HCT116 (cell line): ENCODE data around the gene NRROS. TPM values are rescaled to one million over a fixed set of nuclear protein-coding genes. Genes with fewer than 3 reads are reported as not detected.

ENCODE experiments used
- ATAC-seq: fragments of 200-7000 bp; cut with Tn5 transposase; 2 replicates; pipeline ENCODE4 v1.9.1; 2020; ENCODE audit warnings: mild to moderate bottlenecking, moderate library complexity
- BruUV-seq: library from RNA; stranded (reverse); fragments of 400-500 nt; replicated peaks from 2 replicates; lab custom pipeline; 2021; lab: Mats Ljungman, UMichigan
- CTCF ChIA-PET: fragments of 300-600 bp; sonication (Branson Sonifier 250); formaldehyde crosslinking; loops from one replicate; lab custom pipeline; 2021; ENCODE audit warnings: antibody characterized with exemption; lab: Charles Lee
- POLR2A ChIA-PET: fragments of 300-600, 350-600 bp; sonication (Branson Sonifier 250); formaldehyde crosslinking; loops from one replicate; lab custom pipeline; 2021; ENCODE audit warnings: antibody characterized with exemption; lab: Charles Lee
- RAD21 ChIA-PET, 2 experiments: fragments of 300-600 bp; sonication (Branson Sonifier 250); formaldehyde crosslinking; loops; one replicate each; lab custom pipeline; 2023; ENCODE audit warnings: low total read pairs in 2 of 2; ENCODE audit not compliant: uncharacterized antibody in 2 of 2, unreplicated experiment in 2 of 2, low non-redundant PET in 1 of 2; lab: Charles Lee
- DNase-seq: peaks from one replicate; pipeline ENCODE4 v3.0.0-alpha.2; 2010; ENCODE audit warnings: low read depth, low spot score
- H2AFZ ChIP-seq: fragments of 200-600 bp; shearing (Covaris generic), sonication (generic); 2 replicates; pipeline ENCODE4 v1.6.1; 2017; ENCODE audit warnings: low read depth, mixed run types, mixed read lengths, antibody characterized with exemption, low read length; ENCODE audit not compliant: poor library complexity, severe bottlenecking
- H3K27ac ChIP-seq: 2 replicates; pipeline ENCODE4 v1.5.1; 2012; ENCODE audit warnings: low read depth, low read length
- H3K27me3 ChIP-seq: fragments of 200-600 bp; sonication (generic); 2 replicates; pipeline ENCODE4 v1.6.1; 2016; ENCODE audit warnings: mixed run types, low read length, mixed read lengths; ENCODE audit not compliant: insufficient read depth
- H3K36me3 ChIP-seq, 2 experiments: fragments of 200-500 bp in 1 of 2; fragments of 200-600 bp in 1 of 2; sonication (Bioruptor generic) in 1 of 2; sonication (generic) in 1 of 2; 2 replicates each; pipeline versions ENCODE4 v1.5.1 to v1.6.1; 2014 to 2016; ENCODE audit warnings: low read length in 2 of 2, inconsistent platforms in 1 of 2, mixed read lengths in 1 of 2, mixed run types in 1 of 2; ENCODE audit not compliant: insufficient read depth in 2 of 2, control insufficient read depth in 1 of 2
- H3K4me1 ChIP-seq, 2 experiments: fragments of 200-600 bp in 1 of 2; sonication (generic) in 1 of 2; 2 replicates each; pipeline versions ENCODE4 v1.5.1 to v1.6.1; 2012 to 2017; ENCODE audit warnings: low read length in 2 of 2, inconsistent platforms in 1 of 2, mild to moderate bottlenecking in 1 of 2, mixed read lengths in 1 of 2, mixed run types in 1 of 2, moderate library complexity in 1 of 2; ENCODE audit not compliant: insufficient read depth in 2 of 2, control insufficient read depth in 1 of 2
- H3K4me2 ChIP-seq: fragments of 200-600 bp; sonication (generic); 2 replicates; pipeline ENCODE4 v1.6.1; 2017; ENCODE audit warnings: mixed run types, low read length, mixed read lengths
- H3K4me3 ChIP-seq, 2 experiments: fragments of 200-600 bp in 1 of 2; sonication (generic) in 1 of 2; replicated peaks in 1 of 2; 2 replicates each; pipeline ENCODE4 v1.5.1; 2011 to 2016; ENCODE audit warnings: low read length in 2 of 2, control low read depth in 1 of 2, low read depth in 1 of 2, mild to moderate bottlenecking in 1 of 2, mixed read lengths in 1 of 2, mixed run types in 1 of 2
- H3K79me2 ChIP-seq: fragments of 200-600 bp; sonication (generic); 2 replicates; pipeline ENCODE4 v1.6.1; 2017; ENCODE audit warnings: mild to moderate bottlenecking, mixed run types, low read length, moderate library complexity, mixed read lengths; ENCODE audit not compliant: insufficient read depth
- H3K9ac ChIP-seq: fragments of 200-600 bp; sonication (generic); 2 replicates; pipeline ENCODE4 v1.6.1; 2016; ENCODE audit warnings: low read length, mixed read lengths
- H3K9me2 ChIP-seq: fragments of 200-600 bp; sonication (generic), shearing (Covaris generic); 2 replicates; pipeline ENCODE4 v1.6.1; 2017; ENCODE audit warnings: mixed run types, mild to moderate bottlenecking, moderate library complexity; ENCODE audit not compliant: insufficient read depth
- H3K9me3 ChIP-seq, 2 experiments: fragments of 200-500 bp in 1 of 2; fragments of 200-600 bp in 1 of 2; sonication (Bioruptor generic) in 1 of 2; sonication (generic) in 1 of 2; 2 replicates each; pipeline ENCODE4 v1.6.1; 2014 to 2017; ENCODE audit warnings: low read length in 2 of 2, mixed read lengths in 2 of 2, inconsistent platforms in 1 of 2, low read depth in 1 of 2, mild to moderate bottlenecking in 1 of 2, mixed run types in 1 of 2, moderate library complexity in 1 of 2; ENCODE audit not compliant: control insufficient read depth in 1 of 2, insufficient read depth in 1 of 2
- H4K20me1 ChIP-seq: fragments of 200-600 bp; sonication (generic), shearing (Covaris generic); 2 replicates; pipeline ENCODE4 v1.6.1; 2017; ENCODE audit warnings: mixed run types, mild to moderate bottlenecking, moderate library complexity; ENCODE audit not compliant: insufficient read depth
- ATF3 ChIP-seq: IDR thresholded peaks from 2 replicates; pipeline ENCODE4 v1.6.1; 2012
- CBX3 ChIP-seq: IDR thresholded peaks from 2 replicates; pipeline ENCODE4 v1.6.1; 2012; ENCODE audit warnings: low read depth
- CEBPB ChIP-seq: IDR thresholded peaks from 2 replicates; pipeline ENCODE4 v1.6.1; 2012; ENCODE audit warnings: low read depth
- EZH2phosphoT487 ChIP-seq: fragments of 200-600 bp; IDR thresholded peaks from 2 replicates; pipeline ENCODE4 v1.6.1; 2018; ENCODE audit warnings: antibody characterized with exemption, borderline replicate concordance
- FOSL1 ChIP-seq: IDR thresholded peaks from 2 replicates; pipeline ENCODE4 v1.6.1; 2012; ENCODE audit warnings: low read depth
- JUND ChIP-seq: IDR thresholded peaks from 2 replicates; pipeline ENCODE4 v1.6.1; 2012
- POLR2A ChIP-seq: IDR thresholded peaks from 2 replicates; pipeline ENCODE4 v1.7.0; 2011; ENCODE audit warnings: borderline replicate concordance; ENCODE audit not compliant: insufficient read depth, insufficient read length; ENCODE audit errors: extremely low read depth
- POLR2AphosphoS5 ChIP-seq: IDR thresholded peaks from 2 replicates; pipeline ENCODE4 v1.6.1; 2011; ENCODE audit warnings: mild to moderate bottlenecking, low read depth, low read length, moderate library complexity
- REST ChIP-seq: IDR thresholded peaks from 2 replicates; pipeline ENCODE4 v1.6.1; 2012; ENCODE audit warnings: low read depth
- TCF7L2 ChIP-seq: IDR thresholded peaks from 2 replicates; pipeline ENCODE4 v1.7.0; 2011; ENCODE audit warnings: borderline replicate concordance, inconsistent platforms; ENCODE audit not compliant: insufficient read depth, insufficient read length; ENCODE audit errors: extremely low read depth
- YY1 ChIP-seq: IDR thresholded peaks from 2 replicates; pipeline ENCODE4 v1.6.1; 2011; ENCODE audit warnings: low read length, low read depth, moderate library complexity, mild to moderate bottlenecking; ENCODE audit not compliant: insufficient replicate concordance; ENCODE audit errors: extremely low read depth
- ZNF274 ChIP-seq: fragments of 200-500 bp; sonication (Bioruptor generic); IDR thresholded peaks from 2 replicates; pipeline ENCODE4 v1.6.1; 2014; ENCODE audit warnings: mild to moderate bottlenecking, low read depth, low read length, inconsistent platforms
- intact Hi-C: fragments of 100-400 bp; cut with micrococcal nuclease; formaldehyde crosslinking; loops from 2 replicates; pipeline ENCODE4 v1.10.0; 2022
- total RNA-seq: library from RNA; stranded (reverse); gene quantifications from one replicate; pipeline ENCODE4 v1.2.1, GENCODE V29; 2021; ENCODE audit not compliant: unreplicated experiment
- TF ChIP-seq, protein P1 (sequence below): IDR thresholded peaks from 2 replicates; pipeline ENCODE4 v1.6.1; 2011; ENCODE audit warnings: mild to moderate bottlenecking, low read length, moderate library complexity; ENCODE audit not compliant: insufficient replicate concordance; ENCODE audit errors: extremely low read depth

NRROS gene
- total RNA-seq, 1 experiment from 2014 or later = 0.12 TPM

DNA sequence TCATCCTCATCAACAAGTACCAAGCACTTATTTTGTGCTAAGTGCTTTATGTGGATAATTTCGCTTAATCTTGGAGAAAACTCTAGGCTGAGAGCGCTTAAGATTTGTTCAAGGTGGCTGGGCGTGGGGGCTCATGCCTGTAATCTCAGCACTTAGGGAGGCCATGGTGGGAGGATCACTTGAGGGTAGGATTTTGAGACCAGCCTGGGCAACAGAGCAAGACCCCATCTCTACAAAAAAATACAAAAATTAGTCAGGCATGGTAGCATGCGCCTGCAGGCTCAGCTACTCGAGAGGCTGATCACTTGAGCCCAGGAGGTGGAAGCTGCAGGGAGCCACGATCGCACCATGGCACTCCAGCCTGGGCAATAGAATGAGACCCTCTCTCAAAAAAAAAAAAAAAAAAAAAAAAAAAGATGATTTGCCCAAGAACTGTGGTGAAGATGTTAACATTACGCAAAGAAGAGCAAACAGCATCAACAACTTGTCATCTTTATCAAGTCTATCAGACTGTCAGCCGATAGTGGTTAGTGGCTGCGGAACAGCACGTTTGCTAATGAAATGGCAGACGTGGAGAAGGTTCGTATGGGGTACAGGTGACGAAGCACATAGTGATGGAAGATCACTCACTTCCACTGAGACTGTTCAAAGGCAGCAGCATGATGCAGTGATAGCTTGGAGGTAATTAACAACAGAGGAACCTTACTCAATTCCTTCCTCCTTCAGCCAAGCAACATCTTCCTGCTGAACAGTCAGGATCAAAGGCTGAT is 27.7 kb downstream of the NRROS start (continued):
- TF ChIP-seq REST = no peak
- TF ChIP-seq CBX3 = no peak
- no peak for TF ChIP-seq EZH2phosphoT487
- no peak for TF ChIP-seq CEBPB
- no peak for TF ChIP-seq POLR2AphosphoS5
- no peak for TF ChIP-seq ZNF274
- TF ChIP-seq ATF3 = no peak
- TF ChIP-seq YY1 = no peak
- TF ChIP-seq FOSL1 = no peak

- no peak overlapping the region for H2AFZ ChIP-seq
- TF ChIP-seq TCF7L2 (no peak), JUND (no peak), POLR2A (no peak)
- TF ChIP-seq, protein P1, sequence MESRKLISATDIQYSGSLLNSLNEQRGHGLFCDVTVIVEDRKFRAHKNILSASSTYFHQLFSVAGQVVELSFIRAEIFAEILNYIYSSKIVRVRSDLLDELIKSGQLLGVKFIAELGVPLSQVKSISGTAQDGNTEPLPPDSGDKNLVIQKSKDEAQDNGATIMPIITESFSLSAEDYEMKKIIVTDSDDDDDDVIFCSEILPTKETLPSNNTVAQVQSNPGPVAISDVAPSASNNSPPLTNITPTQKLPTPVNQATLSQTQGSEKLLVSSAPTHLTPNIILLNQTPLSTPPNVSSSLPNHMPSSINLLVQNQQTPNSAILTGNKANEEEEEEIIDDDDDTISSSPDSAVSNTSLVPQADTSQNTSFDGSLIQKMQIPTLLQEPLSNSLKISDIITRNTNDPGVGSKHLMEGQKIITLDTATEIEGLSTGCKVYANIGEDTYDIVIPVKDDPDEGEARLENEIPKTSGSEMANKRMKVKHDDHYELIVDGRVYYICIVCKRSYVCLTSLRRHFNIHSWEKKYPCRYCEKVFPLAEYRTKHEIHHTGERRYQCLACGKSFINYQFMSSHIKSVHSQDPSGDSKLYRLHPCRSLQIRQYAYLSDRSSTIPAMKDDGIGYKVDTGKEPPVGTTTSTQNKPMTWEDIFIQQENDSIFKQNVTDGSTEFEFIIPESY = no peak
- no peak overlapping the region for H3K9ac ChIP-seq
- BruUV-seq = no TSS peak
- no peak overlapping the region for H3K4me2 ChIP-seq
- no peaks in the 10 kb centered on the region for H3K4me1 ChIP-seq
- no peaks in the 10 kb centered on the region for H3K9me2 ChIP-seq
- H3K4me3 ChIP-seq = no peak overlapping the region
- intact Hi-C loops = no loop called here
- ChIA-PET POLR2A (no interaction called here), RAD21 (no interaction called here), CTCF (interaction anchor here (0.7 kb wide), 1 partner anchor 61 kb away, joined by 3 read pairs; no protein-coding TSS in a partner anchor)
- no peaks in the 10 kb centered on the region for H3K36me3 ChIP-seq
- DNase-seq (no peak), ATAC-seq (no peak)
- H4K20me1 ChIP-seq = no peaks in the 10 kb centered on the region
- H3K9me3 ChIP-seq = no peaks in the 10 kb centered on the region
- peaks cover 5% of the 10 kb centered on the region; the same call in 1 of the 2 replicates for H3K27me3 ChIP-seq
- H3K27ac ChIP-seq = no peak overlapping the region
- H3K79me2 ChIP-seq = no peaks in the 10 kb centered on the region
These were observed 30.8 kb downstream of the NRROS start for GRCh38 chr3:196670339-196670738.
